ENCODE measurements around the gene ODAD4.

- TF ChIP-seq TAF1 (IDR thresholded peaks at IDR 0.05; ENCODE audit: low read depth) (no peak), YY1 (IDR thresholded peaks at IDR 0.05; ENCODE audit: low read depth) (no peak), RAD21 (IDR thresholded peaks at IDR 0.05; ENCODE audit: low read depth) (no peak), REST (IDR thresholded peaks at IDR 0.05; ENCODE audit: low read depth) (no peak), MAX (IDR thresholded peaks at IDR 0.05) (no peak; the same call in 1 of the 2 replicates), CREB1 (IDR thresholded peaks at IDR 0.05; ENCODE audit: low read depth) (no peak), TCF12 (IDR thresholded peaks at IDR 0.05; ENCODE audit: low read depth) (no peak), USF1 (IDR thresholded peaks at IDR 0.05) (no peak), EP300 (IDR thresholded peaks at IDR 0.05; ENCODE audit: borderline replicate concordance) (no peak), TEAD4 (IDR thresholded peaks at IDR 0.05) (no peak), FOXM1 (IDR thresholded peaks at IDR 0.05; ENCODE audit: borderline replicate concordance, low read depth) (no peak)
These were observed 12.6 kb upstream of the ODAD4 start for GRCh38 chr17:41917679-41918313.
